HL-60 (cell line): ENCODE data around the gene FGD3.

ENCODE experiments used
- GABPA ChIP-seq: IDR thresholded peaks from 2 replicates; pipeline ENCODE4 v1.6.1; 2012; ENCODE audit warnings: low read depth
- POLR2AphosphoS5 ChIP-seq: IDR thresholded peaks from 2 replicates; pipeline ENCODE4 v1.6.1; 2012; ENCODE audit warnings: low read depth
- SPI1 ChIP-seq: IDR thresholded peaks from 2 replicates; pipeline ENCODE4 v1.6.1; 2012; ENCODE audit warnings: low read depth, mild to moderate bottlenecking, borderline replicate concordance
- TF ChIP-seq, protein P1 (sequence below): IDR thresholded peaks from one replicate; pipeline ENCODE4 v1.5.1; 2011; ENCODE audit warnings: low read length, control low read depth, inconsistent platforms; ENCODE audit not compliant: insufficient read depth
- TF ChIP-seq, protein P2 (sequence below): IDR thresholded peaks from 2 replicates; pipeline ENCODE4 v1.6.1; 2012; ENCODE audit warnings: low read depth; ENCODE audit not compliant: insufficient replicate concordance

DNA sequence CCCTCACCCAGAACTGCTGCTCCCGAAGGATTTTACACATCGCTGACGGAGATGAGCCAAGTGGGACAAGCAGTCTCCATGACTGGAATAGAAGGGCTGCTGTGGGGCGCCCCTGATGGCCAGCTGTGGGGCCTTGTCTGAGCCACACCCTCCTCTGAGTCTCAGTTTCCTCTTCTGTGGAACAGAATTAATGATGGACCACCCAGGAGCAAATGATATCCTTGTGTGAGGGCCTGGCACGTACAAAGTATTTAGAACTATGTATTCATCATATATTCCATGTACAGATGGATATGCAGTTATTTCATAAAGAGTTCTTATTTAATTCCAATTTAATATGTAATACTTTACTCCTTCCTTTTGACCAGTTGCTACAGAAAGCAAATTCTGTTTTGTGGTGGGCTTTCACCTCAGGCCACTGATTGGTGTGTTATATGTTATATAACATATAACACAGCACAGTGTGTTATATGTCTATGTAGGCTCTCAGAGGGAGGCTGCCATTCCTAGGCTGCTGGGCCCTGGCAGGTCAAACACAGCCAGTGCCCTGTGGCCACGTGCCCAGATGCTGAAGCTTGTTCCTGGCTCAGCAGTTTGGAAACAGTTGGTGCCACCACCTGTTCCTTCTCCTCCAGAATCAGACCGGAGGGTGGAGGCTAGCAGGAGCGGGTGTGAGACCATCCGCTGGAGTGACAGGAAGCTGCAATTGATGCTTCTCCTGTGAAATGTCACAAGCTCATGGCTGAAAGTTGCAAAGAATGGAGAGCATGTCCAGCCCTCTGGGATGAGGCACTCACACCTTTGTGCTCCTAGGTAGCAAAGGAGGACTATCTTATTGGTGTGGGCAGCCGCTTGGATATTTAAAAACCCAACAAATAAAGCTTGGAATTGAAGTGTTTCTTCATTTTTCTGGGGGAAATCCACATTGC, 4.4 kb upstream of the FGD3 start:
- TF ChIP-seq, protein P1, sequence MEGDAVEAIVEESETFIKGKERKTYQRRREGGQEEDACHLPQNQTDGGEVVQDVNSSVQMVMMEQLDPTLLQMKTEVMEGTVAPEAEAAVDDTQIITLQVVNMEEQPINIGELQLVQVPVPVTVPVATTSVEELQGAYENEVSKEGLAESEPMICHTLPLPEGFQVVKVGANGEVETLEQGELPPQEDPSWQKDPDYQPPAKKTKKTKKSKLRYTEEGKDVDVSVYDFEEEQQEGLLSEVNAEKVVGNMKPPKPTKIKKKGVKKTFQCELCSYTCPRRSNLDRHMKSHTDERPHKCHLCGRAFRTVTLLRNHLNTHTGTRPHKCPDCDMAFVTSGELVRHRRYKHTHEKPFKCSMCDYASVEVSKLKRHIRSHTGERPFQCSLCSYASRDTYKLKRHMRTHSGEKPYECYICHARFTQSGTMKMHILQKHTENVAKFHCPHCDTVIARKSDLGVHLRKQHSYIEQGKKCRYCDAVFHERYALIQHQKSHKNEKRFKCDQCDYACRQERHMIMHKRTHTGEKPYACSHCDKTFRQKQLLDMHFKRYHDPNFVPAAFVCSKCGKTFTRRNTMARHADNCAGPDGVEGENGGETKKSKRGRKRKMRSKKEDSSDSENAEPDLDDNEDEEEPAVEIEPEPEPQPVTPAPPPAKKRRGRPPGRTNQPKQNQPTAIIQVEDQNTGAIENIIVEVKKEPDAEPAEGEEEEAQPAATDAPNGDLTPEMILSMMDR: no peak
- TF ChIP-seq, protein P2, sequence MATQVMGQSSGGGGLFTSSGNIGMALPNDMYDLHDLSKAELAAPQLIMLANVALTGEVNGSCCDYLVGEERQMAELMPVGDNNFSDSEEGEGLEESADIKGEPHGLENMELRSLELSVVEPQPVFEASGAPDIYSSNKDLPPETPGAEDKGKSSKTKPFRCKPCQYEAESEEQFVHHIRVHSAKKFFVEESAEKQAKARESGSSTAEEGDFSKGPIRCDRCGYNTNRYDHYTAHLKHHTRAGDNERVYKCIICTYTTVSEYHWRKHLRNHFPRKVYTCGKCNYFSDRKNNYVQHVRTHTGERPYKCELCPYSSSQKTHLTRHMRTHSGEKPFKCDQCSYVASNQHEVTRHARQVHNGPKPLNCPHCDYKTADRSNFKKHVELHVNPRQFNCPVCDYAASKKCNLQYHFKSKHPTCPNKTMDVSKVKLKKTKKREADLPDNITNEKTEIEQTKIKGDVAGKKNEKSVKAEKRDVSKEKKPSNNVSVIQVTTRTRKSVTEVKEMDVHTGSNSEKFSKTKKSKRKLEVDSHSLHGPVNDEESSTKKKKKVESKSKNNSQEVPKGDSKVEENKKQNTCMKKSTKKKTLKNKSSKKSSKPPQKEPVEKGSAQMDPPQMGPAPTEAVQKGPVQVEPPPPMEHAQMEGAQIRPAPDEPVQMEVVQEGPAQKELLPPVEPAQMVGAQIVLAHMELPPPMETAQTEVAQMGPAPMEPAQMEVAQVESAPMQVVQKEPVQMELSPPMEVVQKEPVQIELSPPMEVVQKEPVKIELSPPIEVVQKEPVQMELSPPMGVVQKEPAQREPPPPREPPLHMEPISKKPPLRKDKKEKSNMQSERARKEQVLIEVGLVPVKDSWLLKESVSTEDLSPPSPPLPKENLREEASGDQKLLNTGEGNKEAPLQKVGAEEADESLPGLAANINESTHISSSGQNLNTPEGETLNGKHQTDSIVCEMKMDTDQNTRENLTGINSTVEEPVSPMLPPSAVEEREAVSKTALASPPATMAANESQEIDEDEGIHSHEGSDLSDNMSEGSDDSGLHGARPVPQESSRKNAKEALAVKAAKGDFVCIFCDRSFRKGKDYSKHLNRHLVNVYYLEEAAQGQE: no peak
- no peak for TF ChIP-seq SPI1
- TF ChIP-seq POLR2AphosphoS5: no peak
- no peak for TF ChIP-seq GABPA
